SK-N-SH (cell line): ENCODE measurements around the gene GPR161.

Source experiments
- CTCF ChIP-seq: fragments of 200-600 bp; sonication (generic); IDR thresholded peaks from 2 replicates; pipeline ENCODE4 v1.6.1; 2017; ENCODE audit warnings: antibody characterized with exemption, mild to moderate bottlenecking, moderate library complexity
- ELF1 ChIP-seq: IDR thresholded peaks from 2 replicates; pipeline ENCODE4 v1.4.0; 2012
- EP300 ChIP-seq, 2 experiments: IDR thresholded peaks; 2 replicates each; pipeline versions ENCODE4 v1.4.0 to v1.6.1; 2012; ENCODE audit warnings: borderline replicate concordance in 1 of 2, low read depth in 1 of 2, low read length in 1 of 2
- MEF2A ChIP-seq: IDR thresholded peaks from 2 replicates; pipeline ENCODE4 v1.4.0; 2012; ENCODE audit warnings: low read depth, borderline replicate concordance
- NRF1 ChIP-seq: IDR thresholded peaks from 2 replicates; pipeline ENCODE4 v1.6.1; 2012; ENCODE audit warnings: low read depth, mild to moderate bottlenecking, low read length
- SIN3A ChIP-seq: IDR thresholded peaks from 2 replicates; pipeline ENCODE4 v1.6.1; 2012; ENCODE audit warnings: low read depth, mild to moderate bottlenecking, low read length, moderate library complexity, borderline replicate concordance
- YY1 ChIP-seq: IDR thresholded peaks from 2 replicates; pipeline ENCODE4 v1.4.0; 2012; ENCODE audit warnings: low read depth, mild to moderate bottlenecking
- TF ChIP-seq, protein P1 (sequence below): IDR thresholded peaks from 2 replicates; pipeline ENCODE4 v1.6.1; 2012; ENCODE audit warnings: mild to moderate bottlenecking, low read depth, low read length, moderate library complexity

DNA sequence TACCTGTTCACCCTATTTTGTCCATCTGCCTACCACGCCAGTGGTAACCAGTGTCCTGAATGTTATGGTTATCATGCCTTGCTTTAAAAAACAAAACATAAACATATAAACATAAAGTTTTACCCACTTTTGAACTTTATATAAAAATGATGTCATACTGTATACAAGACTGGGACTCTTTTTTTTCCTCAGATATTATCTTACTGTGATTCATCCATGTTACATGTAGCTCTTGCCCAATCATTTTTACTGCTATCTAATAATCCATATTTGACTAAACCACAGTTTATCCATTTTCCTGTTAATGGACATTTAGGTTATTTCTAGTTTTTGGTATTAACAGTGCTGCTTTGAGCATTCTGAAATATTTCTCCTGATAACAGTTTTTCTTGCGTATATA, 78.8 kb downstream of the GPR161 start:
- TF ChIP-seq CTCF (no peak), YY1 (no peak), ELF1 (no peak), MEF2A (no peak), SIN3A (no peak), NRF1 (no peak), EP300 (IDR thresholded peaks at IDR 0.05; ENCODE audit: borderline replicate concordance in 1 of 2, low read depth in 1 of 2, low read length in 1 of 2) (no peak)
- TF ChIP-seq, protein P1, sequence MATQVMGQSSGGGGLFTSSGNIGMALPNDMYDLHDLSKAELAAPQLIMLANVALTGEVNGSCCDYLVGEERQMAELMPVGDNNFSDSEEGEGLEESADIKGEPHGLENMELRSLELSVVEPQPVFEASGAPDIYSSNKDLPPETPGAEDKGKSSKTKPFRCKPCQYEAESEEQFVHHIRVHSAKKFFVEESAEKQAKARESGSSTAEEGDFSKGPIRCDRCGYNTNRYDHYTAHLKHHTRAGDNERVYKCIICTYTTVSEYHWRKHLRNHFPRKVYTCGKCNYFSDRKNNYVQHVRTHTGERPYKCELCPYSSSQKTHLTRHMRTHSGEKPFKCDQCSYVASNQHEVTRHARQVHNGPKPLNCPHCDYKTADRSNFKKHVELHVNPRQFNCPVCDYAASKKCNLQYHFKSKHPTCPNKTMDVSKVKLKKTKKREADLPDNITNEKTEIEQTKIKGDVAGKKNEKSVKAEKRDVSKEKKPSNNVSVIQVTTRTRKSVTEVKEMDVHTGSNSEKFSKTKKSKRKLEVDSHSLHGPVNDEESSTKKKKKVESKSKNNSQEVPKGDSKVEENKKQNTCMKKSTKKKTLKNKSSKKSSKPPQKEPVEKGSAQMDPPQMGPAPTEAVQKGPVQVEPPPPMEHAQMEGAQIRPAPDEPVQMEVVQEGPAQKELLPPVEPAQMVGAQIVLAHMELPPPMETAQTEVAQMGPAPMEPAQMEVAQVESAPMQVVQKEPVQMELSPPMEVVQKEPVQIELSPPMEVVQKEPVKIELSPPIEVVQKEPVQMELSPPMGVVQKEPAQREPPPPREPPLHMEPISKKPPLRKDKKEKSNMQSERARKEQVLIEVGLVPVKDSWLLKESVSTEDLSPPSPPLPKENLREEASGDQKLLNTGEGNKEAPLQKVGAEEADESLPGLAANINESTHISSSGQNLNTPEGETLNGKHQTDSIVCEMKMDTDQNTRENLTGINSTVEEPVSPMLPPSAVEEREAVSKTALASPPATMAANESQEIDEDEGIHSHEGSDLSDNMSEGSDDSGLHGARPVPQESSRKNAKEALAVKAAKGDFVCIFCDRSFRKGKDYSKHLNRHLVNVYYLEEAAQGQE: no peak
